Brain pericyte (primary cell): Measurements from ENCODE around the gene MTFR1L.

Experiments used
- DNase-seq: peaks from one replicate; pipeline ENCODE4 v3.0.0-alpha.2; 2012; ENCODE audit warnings: low read depth, low spot score

MTFR1L gene

DNA sequence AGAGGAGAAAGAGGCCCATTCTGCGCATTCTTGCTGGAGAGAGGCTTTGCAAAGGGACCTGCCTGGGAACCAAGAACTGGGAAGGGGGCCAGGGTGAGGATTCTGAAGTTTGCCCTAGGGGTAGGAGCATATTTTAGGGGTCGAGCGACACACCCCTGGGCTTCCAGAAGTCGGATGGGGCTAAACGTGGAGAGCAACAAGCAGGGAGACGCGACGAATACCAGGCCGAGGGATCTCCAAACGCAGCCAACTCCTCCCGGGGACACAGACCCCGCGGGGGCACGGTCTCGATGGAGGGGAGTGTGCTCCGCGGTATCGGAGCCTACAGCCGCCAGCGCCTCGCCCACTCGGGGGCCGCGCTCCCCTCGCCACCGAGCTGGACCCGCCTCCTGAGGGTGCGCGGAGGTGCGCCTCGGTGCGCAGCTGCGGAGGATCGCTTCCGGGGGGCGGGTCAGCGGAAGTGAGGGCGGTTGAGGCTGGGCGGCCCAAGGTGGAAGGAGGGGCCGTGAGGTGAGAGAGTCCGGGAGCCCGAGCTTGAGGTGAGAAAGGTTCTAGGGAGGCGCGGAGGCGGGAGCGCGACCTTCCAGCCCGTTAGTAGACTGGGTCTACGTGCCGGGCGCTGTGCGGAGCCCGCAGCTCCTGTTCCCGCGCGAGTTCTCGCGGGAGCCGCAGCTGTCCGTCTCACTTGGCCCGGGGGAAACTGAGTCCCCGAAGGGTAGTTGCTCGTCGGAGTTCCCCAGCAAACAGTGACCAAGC lies at the start of gene MTFR1L:
Gene MTFR1L, plus strand, starts transcription at position 464 of the 756 bp plus-strand sequence. CDS start 3,151 bp downstream, outside the sequence.
- DNase-seq, result no peak

GRCh38 chr1:25770541-25771220 lies 49.1 kb upstream of the MTFR1L start:
- no peak for DNase-seq

GRCh38 chr1:25771221-25772114 lies 48.3 kb upstream of the MTFR1L start:
- DNase-seq, result no peak

GRCh38 chr1:25772164-25772563 lies 47.6 kb upstream of the MTFR1L start:
- DNase-seq, result no peak

- DNase-seq, result no peak
These were observed 47.0 kb upstream of the MTFR1L start for GRCh38 chr1:25772692-25773245.

DNA sequence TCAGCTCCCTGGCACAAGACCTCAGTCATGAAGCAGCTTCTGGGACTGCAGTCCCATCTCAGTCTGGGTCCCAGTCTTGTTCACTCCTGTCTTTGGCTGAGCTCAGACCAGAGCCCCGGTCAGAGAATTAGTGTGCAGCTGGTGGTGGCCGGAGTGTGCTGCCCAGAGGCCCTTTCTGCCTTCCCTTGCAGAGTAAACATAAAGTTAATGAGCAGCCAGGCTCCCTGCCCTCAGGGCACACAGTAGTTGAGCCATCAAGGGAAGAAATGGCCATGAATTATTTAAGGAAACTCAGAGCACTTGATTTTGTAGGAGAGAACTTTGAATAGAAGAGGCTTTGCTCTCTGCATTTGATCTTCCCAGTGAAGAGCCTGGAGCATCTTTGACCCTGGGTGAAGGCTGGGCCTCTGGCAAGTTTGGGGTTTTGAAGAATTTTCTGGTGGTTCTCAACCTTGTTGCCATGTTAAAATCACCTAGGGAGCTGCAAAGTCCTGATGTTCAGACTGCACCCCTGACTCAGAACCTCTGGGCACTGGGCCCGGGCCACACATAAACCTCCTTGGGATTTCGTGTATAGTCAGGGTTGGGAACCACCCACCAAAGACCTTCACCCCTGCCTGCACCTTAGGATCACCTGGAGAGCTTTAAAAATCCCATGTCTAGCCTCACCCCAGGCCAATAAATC lies 46.2 kb upstream of the MTFR1L start:
- DNase-seq, result no peak

GRCh38 chr1:25774206-25774803 lies 45.4 kb upstream of the MTFR1L start:
- DNase-seq, result no peak

DNA sequence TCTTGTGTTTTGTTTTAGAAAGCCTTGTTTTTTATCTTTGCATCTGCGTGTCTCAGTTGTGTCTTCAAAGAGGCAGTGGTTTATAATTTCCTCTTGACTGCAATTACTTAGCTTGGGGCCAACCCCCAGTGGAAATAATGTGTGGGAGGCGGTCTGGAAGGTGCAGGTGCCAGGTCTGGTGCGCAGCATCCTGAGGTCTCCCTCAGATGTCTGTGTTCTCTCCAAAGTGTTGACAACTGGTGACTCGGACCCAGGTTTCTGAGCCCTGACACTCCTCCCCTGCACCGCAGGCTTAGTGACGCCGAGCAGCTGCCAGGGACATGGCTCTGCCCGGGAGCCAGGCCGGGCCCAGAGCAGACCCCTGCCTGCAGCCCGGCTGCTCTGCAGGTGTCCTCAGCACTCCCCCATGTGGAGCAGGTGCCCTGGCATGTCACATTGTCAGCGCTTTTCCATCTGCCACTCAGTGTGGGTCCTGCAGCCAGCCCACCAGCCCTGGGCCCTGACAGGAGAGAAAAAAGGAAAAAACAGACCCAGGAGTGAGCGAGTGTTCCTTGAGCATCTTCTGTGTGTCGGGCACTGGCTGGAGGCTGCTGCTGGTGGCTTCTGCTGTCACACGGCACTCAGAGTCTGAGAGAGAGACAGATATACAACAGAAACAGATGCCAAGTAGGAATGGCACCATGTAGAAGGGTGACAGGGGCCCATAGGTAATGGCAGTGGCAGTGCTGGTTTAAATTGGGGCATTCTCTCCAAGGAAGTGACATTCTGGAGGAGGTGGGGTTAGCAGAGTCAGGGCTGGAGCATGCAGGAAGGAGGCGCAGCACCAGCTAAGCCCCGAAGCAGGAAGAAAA lies 44.6 kb upstream of the MTFR1L start:
- no peak for DNase-seq

GRCh38 chr1:25779388-25779787 lies 40.4 kb upstream of the MTFR1L start:
- DNase-seq, result no peak

DNA sequence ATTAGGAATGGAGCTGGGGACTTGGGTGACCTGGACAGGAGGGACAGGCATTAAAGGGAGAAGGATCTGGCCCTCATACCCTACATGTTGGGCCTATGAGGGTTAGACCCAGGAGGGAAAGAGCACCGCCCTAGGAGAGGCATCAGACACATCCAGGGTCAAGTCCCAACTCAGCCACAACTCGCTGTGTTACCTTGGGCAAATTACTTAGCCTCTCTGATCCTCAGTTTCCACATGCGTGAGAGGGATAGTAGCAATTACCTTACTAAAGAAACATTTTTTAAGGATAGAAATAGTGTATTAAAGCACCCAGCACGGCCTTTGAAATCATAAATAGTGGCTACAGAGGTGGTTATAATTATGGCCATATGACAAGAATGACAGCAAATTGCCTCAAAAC lies 39.9 kb upstream of the MTFR1L start:
- DNase-seq, result no peak

DNA sequence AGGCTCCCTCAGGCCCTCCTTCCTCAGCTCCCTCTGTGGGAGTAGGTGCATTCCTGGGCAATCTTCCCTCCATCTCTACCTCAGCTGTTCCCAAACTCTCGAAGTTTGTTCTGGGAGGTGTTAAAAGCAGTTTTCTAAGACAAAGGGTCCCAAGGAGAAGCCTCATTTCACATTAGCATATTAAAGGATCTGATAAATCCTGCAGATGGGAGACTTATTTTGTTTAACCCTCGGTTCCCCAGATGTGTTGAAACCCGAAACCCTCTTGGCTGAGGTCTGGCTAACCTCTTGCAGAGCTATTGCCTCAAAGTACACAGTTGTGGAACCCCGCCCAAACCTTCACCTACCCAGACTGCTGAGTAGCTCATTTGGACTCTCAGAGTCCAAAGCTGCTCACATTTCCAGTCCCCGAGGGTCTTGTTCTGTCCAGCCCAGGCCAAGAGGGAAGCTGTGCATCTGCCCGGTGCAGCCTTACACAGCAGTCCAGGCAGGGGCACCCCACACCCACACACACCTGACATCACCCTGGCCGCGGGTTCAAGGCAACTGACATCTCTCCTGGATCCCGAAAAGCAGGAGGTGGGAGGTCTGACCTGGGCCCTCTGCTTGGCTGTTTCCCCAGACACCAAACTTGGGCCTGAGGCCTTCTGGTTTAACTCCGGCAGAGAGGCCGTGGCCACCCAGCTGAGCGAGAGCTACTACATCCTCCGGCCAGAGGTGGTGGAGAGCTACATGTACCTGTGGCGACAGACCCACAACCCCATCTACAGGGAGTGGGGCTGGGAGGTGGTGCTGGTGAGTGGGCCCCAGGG lies 39.2 kb upstream of the MTFR1L start:
- DNase-seq, result no peak

- DNase-seq, result no peak
These were observed 38.7 kb upstream of the MTFR1L start for GRCh38 chr1:25781130-25781433.

DNA sequence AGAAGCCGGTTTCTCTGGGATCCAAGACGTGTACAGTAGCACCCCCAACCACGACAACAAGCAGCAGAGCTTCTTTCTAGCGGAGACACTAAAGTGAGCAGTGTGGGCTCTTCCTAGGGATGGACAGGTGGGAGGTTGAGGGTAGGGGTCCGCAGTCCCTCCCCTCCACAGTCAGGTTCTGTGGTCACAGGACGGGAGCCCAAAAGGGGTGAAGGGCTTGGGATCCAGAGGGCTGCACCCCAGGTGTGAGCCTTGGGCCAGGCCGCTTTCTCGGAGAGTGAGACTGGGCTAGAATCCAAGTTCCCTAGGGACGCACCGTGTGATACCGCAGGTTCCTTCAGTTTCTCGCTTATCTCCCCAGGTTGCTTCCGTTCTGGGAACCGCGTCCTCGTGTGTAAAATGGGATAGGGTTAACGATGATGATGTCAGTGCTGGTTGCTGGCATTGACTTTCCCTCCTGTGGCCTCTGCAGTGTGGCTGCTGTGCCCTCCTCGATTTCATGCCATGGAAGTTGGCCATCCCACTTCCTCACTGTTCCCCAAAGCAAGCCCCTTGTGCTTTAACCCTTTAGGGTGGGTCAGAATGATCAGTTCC lies 37.0 kb upstream of the MTFR1L start:
- DNase-seq, result no peak

- no peak for DNase-seq
These were observed 35.1 kb upstream of the MTFR1L start for GRCh38 chr1:25784575-25785051.

DNA sequence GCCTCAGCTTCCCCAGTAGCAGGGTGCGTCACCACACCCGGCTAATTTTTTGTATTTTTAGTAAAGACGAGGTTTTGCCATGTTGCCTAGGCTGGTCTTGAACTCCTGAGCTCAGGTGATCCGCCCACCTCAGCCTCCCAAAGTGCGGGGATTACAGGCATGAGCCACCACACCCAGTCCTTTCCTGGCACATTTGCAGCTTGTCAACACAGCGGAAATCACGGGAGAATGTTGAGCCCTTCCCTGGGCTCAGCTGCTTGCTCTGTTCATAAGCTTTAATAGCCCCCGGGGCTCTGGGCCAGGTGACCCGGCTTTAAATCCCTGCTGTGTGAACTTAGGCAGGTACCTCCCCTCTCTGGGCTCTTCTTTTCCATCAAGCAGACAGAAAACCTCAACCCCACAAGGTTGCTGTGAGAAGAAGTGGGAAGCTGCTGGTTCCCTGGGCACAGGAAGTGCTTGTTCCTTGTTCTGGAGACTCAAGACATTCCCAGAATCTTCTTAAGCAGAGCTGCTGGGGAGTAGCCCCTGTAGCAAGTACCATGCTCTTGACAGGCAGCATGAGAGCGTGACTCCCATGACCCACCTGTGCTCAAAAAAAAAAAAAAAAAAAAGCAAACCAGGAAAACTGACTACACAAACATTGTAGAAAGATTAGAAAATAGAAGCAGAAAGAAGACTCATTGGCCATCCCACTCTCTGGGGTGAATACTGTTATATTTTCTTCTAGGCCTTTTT lies 34.3 kb upstream of the MTFR1L start:
- DNase-seq, result no peak

DNA sequence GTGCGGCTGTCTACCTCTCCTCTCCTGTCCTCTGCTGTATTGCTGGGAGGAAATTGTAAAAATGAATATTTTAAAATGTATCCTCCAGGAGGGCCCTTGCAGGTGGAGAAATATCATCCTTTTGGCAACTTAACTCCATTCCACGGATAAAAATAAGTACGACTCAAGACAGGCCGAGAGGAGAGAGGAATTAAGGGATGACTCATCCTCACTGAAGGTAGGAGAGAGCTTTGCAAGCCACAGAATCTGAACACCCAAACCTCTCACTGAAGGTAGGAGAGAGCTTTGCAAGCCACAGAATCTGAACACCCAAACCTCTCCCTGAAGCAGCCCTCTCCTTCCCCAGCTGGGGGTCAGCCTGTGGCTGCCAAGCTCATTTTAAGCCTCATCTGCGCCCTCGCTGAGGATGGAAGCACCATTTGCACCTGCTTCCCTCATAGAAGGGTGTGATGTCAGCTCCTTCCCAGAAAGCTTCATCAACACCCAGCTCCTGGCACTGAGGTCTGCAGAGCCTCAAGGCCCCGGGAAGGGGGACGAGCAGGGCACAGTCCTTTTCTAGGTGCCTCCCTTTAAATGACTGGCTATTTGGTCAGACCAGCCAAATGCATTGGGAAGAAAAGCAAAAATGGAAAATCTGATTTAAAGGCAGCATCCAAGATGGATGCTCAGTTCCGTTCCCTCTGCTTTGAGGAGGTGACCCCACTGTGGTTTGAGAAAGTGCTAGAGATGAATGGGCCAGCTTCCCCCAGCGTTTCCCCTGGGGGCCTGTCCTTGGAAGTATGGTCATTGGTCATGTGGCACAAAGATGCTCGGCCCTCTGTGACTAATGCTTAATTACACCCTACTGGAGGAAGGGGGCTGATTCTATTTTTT lies 32.6 kb upstream of the MTFR1L start:
- no peak for DNase-seq

- no peak for DNase-seq
These were observed 32.0 kb upstream of the MTFR1L start for GRCh38 chr1:25787760-25788166.
